ENCODE measurements around the gene RPAP3.

DNA sequence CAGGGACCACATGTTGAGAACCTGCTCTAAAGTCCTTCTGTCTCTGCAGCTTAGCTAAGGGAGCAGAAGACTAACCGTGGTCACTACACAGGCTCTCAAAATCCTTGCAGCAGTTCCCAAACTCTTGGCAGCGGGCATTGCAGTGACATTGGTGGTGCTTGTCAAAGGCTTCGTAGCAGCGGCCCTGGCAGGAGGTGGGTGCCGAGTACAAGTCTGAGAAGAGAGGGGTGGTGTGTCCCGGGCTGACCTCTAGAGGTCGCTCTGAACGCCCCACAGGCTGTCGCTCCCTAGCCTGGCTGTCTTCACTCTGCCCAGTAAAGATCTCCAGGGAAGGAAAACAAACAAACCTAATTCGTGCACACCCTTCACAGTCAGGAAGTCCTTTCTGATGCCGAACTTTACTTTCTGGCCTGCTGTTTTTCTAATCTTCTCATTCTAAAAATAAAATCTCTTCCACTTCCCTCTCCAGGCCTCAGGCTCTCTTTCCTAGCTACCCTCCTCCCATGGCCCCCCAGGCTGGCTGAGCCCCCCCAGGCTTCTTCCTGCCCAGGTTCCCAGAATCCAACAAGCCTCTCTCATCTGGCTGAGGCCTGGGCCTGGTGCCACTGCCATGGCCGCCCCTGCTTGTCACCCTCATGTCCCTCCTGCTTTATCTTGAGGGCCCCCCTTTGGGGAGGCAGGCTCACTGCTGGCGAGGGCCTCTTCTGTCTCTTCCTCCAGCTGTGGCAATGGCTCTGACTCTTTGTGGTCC, 11.8 kb upstream of the RPAP3 start:
- TF ChIP-seq, protein P1, sequence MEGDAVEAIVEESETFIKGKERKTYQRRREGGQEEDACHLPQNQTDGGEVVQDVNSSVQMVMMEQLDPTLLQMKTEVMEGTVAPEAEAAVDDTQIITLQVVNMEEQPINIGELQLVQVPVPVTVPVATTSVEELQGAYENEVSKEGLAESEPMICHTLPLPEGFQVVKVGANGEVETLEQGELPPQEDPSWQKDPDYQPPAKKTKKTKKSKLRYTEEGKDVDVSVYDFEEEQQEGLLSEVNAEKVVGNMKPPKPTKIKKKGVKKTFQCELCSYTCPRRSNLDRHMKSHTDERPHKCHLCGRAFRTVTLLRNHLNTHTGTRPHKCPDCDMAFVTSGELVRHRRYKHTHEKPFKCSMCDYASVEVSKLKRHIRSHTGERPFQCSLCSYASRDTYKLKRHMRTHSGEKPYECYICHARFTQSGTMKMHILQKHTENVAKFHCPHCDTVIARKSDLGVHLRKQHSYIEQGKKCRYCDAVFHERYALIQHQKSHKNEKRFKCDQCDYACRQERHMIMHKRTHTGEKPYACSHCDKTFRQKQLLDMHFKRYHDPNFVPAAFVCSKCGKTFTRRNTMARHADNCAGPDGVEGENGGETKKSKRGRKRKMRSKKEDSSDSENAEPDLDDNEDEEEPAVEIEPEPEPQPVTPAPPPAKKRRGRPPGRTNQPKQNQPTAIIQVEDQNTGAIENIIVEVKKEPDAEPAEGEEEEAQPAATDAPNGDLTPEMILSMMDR (IDR thresholded peaks at IDR 0.05; ENCODE audit: low read length) = peak; percentile 64
- no peak for TF ChIP-seq EZH2 (IDR thresholded peaks at IDR 0.05; ENCODE audit: borderline replicate concordance, low read length)
